ENCODE measurements around the gene CSMD2.

CSMD2 gene

GRCh38 chr1:34155860-34156259, 9.2 kb downstream of the CSMD2 start:
- DNase-seq = peak; percentile 58

DNA sequence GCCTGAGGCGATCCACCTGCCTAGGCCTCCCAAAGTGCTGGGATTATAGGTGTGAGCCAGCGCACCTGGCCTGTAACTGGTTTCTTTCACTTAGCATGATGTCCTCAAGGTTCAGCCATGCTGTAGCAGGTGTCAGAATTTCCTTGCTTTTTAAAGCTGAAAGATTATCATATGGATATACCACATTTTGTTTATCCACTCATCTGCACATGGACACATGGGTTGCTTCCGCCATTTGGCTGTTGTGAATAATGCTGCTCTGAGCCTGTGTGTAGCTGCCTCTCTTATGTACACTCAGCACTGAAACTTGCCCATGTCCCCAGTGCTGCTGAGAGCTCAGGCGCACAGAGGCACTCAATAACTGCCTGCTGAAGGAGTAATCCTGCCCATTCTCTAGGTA, 11.8 kb downstream of the CSMD2 start:
- DNase-seq = no peak

GRCh38 chr1:34149501-34149900, 15.5 kb downstream of the CSMD2 start:
- peak; percentile 12 for DNase-seq

- DNase-seq = no peak
Measured at GRCh38 chr1:34147301-34147700, 17.7 kb downstream of the CSMD2 start.

DNA sequence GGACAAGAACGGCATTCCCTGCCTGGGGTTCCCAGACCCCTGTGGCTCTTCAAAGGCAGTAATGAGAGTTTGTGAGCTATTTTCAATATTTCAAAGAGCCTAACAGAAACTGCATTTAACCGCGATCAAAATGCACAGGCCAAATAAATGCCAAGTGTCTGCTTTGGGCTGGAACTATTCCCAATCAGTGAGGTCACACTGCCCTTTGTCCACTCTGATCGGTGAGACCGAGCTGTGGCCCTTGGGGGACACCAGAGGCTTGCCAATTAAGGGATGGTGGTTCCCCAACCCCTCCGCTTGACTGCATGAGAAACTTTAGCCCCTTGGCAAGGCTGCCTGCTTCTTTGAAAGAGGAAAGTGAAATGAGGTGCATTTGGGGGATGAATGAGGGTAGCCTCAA, 20.3 kb downstream of the CSMD2 start:
- DNase-seq = no peak

DNA sequence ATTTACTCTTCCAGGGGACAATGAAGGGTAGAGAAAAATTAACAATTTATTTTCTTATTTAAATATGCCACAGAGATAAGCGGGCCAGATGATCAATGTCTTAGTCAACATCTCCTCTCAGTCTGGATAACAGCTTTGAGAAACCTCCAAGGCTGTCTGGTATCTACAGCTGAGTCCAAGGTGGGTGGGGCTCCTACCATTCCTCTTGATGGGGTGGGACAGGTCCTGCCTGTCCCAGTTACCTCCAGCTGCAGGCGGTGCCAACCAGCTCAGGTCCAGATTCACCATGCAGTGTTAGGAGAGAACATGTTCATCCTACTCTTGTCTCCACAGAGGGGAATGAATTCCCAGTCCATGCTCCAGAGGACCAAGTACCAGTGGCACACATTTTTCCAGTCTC, 21.1 kb downstream of the CSMD2 start:
- DNase-seq = no peak

DNA sequence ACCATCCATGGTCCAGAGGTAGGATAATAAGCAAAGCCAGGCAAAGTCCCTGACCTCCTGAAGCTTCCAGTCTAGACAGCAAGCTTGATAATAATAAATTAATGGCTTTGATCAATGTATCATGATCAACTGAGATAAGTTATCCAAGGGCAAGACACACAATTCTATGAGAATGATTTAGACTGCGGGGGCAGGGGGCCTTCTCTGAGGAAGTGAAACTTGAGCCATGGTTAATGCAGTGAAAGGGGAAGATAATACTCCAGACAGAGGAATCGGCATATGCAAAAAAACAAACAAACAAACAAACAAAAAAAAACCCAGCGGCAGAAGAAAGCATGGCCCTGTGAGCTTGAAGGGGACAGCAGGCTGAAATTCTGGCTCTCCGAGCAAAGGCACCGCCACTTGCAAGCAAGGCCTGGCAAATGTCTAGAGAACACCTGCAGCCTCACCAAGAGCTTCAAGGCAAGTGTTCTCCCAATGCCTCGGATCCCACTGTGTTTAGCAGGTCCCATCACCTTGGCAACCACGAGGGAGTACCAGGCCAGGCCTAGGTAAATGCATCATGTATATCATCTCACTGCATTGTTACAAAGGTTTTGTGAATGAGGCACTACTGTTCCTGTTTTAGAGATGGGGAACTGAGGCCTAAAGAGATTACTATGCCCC, 24.9 kb downstream of the CSMD2 start:
- DNase-seq = no peak

- DNase-seq = no peak
Measured at GRCh38 chr1:34137411-34137810, 27.6 kb downstream of the CSMD2 start.

DNA sequence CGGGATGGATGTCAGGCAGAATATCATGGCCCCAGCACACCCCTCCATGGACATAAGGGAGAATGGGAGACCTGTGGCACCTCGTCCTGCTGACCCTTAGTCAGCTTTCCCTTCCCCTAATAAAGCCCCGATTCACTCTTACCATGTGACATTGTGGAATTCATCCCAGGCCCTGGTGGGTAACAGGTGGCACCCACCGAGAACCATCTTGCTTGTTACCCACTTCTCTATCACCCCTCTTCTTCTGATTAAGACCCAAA, 32.9 kb downstream of the CSMD2 start:
- no peak for DNase-seq

- no peak for DNase-seq
Measured at GRCh38 chr1:34131396-34132160, 33.5 kb downstream of the CSMD2 start.

- DNase-seq = no peak
Measured at GRCh38 chr1:34130306-34130705, 34.7 kb downstream of the CSMD2 start.

- DNase-seq = no peak
Measured at GRCh38 chr1:34129630-34130029, 35.4 kb downstream of the CSMD2 start.

DNA sequence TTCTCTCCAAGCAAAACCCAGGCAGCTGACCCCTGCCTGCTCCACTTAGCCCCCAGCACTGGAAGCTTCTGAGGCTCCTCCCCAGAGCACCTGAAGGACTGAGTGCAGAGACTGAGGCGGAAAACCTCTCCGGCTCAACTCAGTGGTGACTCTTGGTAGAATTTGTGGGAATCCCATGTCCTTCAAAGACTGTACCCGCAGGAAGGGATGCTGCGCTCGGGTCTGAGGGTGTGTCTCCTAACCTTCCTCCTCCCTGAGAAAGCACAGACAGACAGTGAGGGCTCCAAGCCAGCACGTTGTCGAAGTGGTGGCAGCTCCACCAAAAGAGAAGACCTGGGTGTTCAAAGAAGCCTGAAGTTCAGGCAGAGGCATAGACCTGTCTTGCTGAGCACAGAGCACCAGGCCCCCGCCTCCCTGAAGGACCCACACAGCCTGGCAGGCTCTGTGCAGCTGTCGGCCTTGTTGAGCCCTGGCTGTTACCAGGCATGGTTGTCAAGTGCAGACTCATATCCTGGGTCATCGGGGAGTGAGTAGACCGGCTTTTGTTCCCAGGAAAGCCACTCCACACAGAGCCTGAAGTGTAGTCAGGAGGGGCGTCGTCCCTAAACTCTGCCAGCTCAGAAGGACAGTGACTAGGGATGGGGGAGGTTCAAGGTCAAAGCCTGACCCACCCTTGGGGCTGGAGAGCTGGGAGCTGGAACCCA, 36.7 kb downstream of the CSMD2 start:
- DNase-seq = peak; percentile 18

DNA sequence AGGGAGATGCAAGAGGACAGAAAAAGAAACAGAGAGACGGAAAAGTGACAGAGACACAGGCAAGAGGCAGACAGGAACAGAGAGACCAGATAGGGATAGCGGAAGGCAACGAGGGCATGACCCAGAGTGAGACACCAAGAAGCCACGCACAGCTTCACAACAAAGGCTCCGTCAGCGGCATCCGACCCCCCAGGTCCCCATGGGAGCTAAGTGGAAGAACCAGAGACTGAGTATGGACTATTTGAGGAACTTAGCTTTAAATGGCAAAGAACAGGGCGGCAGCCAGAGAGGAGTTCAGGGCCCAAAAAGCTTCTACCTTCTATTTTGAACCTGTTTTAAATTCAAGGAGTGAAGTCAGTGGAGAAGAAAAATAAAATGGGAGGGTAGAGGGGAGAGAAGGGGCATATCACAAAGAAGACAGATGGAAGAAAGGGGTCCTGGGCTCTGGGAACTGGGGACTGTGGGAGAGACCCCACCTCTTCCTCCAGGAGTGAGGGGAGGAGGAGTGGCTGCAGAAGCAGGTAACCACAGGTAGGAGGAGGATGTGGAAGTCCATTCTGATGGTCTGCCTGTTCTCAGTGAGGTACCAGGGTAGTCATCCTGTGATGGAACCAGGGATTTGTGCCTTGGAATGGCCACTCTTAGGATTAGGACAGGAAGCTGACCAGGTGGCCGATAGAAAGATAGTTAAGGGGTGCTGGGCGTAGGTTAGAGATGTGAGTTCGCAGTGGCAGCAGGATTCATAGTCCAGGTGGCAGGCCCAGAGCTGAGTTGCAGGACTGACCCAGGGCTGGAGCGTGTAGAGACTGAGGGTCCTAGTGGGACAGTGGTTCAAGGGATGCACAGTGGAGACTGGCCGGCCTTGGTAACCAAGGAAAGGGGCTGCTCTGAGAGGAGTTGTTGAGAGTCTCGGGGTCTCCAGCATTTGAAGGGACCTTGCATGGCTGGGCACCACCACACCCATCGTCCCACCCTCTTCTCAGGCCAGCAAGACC, 37.7 kb downstream of the CSMD2 start:
- DNase-seq = peak; percentile 46

GRCh38 chr1:34126486-34126885, 38.5 kb downstream of the CSMD2 start:
- no peak for DNase-seq

- peak; percentile 52 for DNase-seq
Measured at GRCh38 chr1:34125721-34126380, 39.2 kb downstream of the CSMD2 start.

DNA sequence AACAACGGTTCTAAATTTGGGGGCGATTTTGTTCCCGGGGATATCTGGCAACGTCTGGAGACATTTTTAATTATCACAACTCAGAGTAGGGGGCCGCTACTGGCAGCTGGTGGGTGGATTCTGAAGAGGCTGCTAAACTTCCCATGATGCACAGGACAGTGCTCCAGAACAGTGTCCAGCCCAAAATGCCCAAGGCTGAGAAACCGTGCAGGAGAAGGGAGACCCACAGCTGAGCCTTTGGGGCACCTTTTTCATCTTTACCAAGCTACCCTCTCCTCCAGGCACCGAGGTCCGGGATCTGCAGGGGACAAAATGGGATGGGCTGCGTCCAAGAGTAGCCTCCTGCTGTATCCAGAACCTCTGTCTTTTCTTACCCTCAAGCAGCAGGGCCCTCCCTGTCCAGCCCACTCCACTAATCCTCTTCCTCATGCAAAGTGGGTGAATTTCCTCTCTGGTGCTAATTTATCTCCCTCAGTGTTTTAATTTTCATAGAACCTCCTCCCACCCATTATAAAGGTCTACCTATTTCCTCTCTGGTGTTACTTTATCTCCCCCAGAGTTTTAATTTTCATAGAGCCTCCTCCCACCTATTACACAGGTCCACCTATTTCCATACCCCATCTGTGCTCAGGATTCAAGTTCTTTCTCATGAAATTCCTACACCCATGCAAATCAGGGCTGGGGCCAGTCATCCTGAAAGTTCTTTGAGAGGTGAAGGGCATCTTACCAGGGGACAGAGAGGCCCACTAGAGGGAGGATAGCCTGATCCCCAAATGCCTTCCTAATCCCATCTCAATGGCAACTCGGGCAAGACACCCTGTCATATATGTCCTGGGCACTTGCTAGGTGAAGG, 42.7 kb downstream of the CSMD2 start:
- DNase-seq = no peak

GRCh38 chr1:34115233-34115632, 49.8 kb downstream of the CSMD2 start:
- peak; percentile 29 for DNase-seq

DNA sequence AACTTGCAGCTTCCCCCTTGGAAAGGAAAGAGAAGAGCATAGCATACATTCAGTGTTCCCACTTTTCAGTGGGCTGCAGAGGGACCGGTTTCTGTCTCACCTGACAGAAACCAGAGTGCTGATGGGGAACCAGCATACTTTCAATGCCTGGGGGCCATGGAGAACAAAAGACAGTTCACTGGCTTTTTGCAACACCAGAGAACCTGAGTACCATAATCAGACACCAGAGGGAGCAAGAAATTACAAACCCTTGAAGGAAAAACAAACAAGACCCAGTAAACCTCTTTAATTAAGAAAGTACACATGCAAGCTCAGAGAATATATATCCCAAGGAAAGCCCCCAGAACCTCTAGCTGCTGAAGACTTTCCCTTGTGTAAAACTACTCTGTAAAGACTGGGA, 51.1 kb downstream of the CSMD2 start:
- DNase-seq = peak; percentile 17

GRCh38 chr1:34113362-34113761, 51.7 kb downstream of the CSMD2 start:
- DNase-seq = no peak

GRCh38 chr1:34108711-34109110, 56.3 kb downstream of the CSMD2 start:
- DNase-seq = no peak
